GM18511 (cell line): ENCODE results near the gene PPM1H.
"Not testable (repeated sequence)": the region's sequence is repeated elsewhere in the genome, so short reads cannot be mapped to it uniquely, and the experiment has no call there.

Experiments
- ATAC-seq: cut with Tn5 transposase; IDR thresholded peaks from one replicate; pipeline ENCODE4 v1.9.1; 2021; ENCODE audit warnings: mild to moderate bottlenecking, moderate library complexity; ENCODE audit not compliant: unreplicated experiment

The PPM1H gene

DNA sequence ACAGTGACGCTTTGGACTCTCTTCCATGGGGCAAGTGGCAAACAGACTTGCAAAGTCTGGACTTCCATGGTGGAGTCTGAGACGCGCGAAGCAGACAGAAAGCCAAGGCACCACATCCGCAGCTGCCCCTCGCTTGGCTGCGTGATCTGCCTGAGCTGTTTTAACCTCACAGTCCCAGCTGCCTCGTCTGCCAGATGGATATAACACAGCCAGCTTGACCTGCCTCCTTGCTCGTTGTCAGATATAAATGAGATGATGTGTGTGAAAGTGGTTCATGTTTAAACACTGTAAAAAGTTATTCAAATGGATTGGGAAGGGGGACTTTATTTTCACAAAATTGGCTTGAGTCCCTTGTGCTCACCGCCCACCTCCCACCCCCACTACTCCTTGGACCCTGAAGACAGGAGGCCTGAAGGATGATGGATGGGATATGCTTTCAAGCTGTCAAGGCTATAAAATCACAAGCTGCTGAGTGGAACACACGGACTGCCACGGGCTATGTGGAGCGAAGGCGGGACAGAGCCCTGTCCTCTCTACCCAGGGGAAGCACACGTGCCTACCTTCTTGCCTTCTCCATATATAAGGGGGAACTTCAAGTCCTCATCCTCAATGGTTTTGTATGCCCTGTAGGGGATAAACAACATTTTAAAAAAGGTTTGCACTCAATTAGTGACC lies 241.4 kb downstream of the PPM1H start:
- ATAC-seq, result no peak

DNA sequence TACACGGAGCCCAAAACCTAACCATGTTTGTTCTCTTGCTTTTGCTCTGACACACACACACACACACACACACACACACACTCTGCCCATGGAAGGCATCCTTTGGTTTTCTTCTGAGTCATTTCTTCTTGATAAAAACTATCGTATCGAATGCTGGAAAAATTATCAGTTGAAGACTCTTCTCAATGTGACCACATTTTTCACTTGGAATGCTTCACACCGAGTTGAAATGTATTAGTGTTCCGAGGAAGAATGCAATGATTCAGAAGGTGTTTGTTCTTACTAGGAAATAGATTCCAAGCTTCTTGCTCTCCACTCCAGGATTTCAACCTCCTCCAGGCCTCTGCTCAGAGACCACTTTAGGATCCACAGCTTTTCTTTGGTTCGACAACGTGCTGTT lies 242.1 kb downstream of the PPM1H start:
- ATAC-seq, result no peak

- no peak for ATAC-seq
These were observed 243.6 kb downstream of the PPM1H start for GRCh38 chr12:62691309-62691708.

GRCh38 chr12:62689042-62689839 lies 245.7 kb downstream of the PPM1H start:
- ATAC-seq, result no peak

- no peak for ATAC-seq
These were observed 248.0 kb downstream of the PPM1H start for GRCh38 chr12:62686938-62687337.

- no peak for ATAC-seq
These were observed 250.2 kb downstream of the PPM1H start for GRCh38 chr12:62684570-62685295.

GRCh38 chr12:62683776-62684569 lies 251.0 kb downstream of the PPM1H start:
- ATAC-seq, result no peak

GRCh38 chr12:62681306-62681705 lies 253.6 kb downstream of the PPM1H start:
- ATAC-seq, result no peak

DNA sequence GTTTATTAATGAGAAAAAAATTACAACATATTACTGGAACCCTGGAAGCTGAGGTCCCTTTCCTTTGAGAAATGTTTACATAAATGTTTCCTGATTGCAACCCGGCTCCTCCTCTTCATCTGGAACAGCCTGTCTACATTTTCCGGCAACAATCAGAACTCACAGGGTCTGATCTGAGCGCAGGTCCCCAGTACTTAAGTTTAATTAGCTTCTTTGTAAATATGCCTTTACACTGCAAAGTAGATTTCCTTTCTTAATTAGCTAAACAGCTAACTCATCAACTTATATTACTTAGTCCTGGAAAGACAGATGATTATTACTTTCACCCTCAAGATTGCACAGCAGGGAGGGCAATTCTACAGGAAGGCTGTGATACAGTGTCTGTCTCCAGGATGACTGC lies 255.3 kb downstream of the PPM1H start:
- ATAC-seq, result no peak

DNA sequence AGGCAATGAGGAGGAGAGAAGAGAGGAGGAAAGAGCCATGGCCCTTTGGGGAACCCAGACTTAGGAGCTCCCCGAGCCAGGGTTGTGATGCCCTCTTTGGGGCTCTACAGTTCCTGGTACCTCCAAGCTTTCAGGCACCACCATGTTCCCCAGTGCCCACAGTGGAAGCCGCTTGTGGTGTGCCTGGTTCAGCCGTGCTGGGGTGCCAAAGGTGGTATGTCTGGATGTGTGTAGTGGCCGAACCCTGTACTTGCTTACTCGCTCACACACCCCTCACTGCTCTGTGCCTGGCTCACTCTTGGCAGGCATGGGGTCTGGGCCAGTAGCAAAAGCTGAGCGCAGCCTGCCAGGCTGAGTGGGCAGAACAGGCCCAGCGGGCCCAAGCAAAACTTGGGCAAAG lies 257.6 kb downstream of the PPM1H start:
- ATAC-seq, result no peak

DNA sequence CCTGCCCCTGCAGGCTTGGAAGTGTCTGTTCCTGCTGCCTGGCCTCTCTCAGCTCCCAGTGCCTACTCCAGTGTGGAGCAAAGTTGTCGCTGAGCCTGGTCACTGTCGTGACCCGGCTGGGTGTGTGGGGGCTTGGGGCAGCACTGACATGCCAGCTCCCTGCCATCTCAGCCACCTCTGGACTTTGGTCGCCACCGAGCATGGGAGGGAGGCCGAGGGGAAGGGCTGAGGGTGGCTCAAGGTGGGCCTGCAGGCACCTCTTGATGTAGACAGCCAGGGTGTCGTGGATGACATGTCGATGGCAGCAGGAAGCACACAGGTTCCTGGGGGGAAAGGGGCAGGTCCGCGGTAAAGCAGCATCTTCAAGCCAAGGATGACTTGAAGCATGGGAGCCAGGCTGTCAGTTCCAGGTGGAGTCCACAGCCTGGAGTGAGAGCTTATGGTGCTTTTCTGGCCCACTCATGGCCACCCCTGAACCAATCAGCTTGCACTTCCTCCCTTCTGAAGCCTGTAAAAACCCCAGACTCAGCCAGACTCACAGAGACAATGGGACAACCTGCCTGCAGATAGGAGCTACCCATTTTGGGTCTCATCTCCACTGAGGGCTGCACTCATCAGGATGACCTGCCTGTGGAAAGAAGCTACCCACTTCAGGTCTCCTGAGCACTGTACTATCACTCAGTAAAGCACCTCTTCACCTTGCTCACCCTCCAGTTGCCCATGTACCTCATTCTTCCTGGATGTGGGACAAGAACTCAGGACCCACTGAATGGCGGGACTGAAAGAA lies 258.2 kb downstream of the PPM1H start:
- ATAC-seq, result no peak

GRCh38 chr12:62673028-62673815 lies 261.7 kb downstream of the PPM1H start:
- no peak for ATAC-seq

GRCh38 chr12:62670986-62671720 lies 263.8 kb downstream of the PPM1H start:
- no peak for ATAC-seq

DNA sequence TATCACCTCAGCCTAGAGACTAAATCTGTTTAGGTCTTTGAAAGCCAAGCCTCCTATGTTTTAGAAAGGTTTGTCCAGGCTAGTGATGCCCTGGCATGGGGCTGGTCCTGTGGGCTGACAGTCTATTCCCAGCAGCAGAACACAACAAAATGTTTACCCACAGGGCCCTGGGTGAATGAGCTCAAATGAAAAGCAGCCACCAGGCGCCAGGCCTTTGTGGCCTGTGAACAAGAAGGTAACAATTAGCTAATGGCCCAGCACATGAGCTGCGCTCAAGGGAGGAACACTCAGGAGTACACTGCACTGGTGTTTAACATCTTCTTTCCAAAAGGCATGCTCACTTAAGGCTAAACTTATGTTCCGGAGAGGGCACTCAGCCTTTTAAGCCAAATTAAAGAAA lies 266.2 kb downstream of the PPM1H start:
- no peak for ATAC-seq

- ATAC-seq, result not testable (repeated sequence)
These were observed 270.0 kb downstream of the PPM1H start for GRCh38 chr12:62664951-62665350.

DNA sequence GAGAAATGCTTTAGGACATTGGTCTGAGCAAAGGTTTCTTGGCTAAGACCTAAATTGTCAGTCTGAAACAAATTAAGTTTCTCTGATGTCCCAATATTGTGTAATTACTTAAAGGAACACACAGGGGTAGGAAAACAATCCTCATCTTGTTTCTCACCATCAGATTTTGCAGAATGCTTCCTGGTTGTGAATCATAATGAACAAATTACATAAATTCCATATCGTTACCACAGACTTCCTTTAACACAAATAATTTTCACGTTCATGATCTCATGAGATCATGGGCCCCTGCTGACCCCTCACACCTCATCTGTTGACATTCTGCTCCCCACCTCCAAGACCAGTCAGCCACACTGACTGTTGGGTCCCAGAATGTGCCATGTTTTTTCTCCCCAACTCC lies 274.2 kb downstream of the PPM1H start:
- ATAC-seq, result no peak

- no peak for ATAC-seq
These were observed 275.3 kb downstream of the PPM1H start for GRCh38 chr12:62659453-62660295.

DNA sequence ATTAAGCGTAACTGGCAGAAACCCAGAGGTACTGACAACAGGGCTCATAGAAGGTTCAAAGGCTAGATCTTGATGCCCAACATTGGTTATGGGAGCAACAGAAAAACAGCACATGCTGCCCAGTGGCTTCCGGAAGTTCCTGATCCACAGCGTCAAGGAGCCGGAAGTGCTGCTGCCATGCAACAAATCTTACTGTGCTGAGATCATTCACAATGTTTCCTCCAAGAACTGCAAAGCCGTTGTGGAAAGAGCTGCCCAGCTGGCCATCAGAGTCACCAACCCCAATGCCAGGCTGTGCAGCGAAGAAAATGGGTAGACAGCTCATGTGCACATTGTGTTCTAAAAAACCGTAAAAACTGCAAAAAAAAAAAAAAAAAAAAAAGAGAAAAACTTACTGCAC lies 276.0 kb downstream of the PPM1H start:
- no peak for ATAC-seq
